ENCODE data around the gene ADAM12. TPM values are rescaled to one million over a fixed set of nuclear protein-coding genes. Genes with fewer than 3 reads are reported as not detected.

ADAM12 gene
- total and polyA plus RNA-seq, 2 experiments from 2014 or later = 0.13 to 0.87 TPM

DNA sequence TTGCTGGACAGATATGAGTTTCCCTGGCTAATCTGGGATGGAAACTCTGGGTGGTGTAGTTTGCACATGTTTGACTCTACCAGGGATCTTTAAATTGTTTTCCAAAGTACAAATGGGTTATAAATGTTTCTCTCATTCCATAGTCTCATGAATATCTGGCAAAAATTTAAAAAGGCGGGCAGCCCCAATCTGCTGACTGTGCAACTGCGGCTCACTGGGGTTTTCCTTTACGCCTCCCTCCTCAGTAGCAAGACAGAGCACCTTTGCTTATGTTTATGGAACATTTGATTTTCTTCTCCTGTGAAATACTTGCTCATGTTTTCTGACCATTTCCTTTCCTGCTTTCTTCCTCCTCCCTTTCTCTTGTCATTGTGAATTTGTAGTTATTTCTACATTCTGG lies 105.0 kb downstream of the ADAM12 start (continued):
- TF ChIP-seq, protein P1, sequence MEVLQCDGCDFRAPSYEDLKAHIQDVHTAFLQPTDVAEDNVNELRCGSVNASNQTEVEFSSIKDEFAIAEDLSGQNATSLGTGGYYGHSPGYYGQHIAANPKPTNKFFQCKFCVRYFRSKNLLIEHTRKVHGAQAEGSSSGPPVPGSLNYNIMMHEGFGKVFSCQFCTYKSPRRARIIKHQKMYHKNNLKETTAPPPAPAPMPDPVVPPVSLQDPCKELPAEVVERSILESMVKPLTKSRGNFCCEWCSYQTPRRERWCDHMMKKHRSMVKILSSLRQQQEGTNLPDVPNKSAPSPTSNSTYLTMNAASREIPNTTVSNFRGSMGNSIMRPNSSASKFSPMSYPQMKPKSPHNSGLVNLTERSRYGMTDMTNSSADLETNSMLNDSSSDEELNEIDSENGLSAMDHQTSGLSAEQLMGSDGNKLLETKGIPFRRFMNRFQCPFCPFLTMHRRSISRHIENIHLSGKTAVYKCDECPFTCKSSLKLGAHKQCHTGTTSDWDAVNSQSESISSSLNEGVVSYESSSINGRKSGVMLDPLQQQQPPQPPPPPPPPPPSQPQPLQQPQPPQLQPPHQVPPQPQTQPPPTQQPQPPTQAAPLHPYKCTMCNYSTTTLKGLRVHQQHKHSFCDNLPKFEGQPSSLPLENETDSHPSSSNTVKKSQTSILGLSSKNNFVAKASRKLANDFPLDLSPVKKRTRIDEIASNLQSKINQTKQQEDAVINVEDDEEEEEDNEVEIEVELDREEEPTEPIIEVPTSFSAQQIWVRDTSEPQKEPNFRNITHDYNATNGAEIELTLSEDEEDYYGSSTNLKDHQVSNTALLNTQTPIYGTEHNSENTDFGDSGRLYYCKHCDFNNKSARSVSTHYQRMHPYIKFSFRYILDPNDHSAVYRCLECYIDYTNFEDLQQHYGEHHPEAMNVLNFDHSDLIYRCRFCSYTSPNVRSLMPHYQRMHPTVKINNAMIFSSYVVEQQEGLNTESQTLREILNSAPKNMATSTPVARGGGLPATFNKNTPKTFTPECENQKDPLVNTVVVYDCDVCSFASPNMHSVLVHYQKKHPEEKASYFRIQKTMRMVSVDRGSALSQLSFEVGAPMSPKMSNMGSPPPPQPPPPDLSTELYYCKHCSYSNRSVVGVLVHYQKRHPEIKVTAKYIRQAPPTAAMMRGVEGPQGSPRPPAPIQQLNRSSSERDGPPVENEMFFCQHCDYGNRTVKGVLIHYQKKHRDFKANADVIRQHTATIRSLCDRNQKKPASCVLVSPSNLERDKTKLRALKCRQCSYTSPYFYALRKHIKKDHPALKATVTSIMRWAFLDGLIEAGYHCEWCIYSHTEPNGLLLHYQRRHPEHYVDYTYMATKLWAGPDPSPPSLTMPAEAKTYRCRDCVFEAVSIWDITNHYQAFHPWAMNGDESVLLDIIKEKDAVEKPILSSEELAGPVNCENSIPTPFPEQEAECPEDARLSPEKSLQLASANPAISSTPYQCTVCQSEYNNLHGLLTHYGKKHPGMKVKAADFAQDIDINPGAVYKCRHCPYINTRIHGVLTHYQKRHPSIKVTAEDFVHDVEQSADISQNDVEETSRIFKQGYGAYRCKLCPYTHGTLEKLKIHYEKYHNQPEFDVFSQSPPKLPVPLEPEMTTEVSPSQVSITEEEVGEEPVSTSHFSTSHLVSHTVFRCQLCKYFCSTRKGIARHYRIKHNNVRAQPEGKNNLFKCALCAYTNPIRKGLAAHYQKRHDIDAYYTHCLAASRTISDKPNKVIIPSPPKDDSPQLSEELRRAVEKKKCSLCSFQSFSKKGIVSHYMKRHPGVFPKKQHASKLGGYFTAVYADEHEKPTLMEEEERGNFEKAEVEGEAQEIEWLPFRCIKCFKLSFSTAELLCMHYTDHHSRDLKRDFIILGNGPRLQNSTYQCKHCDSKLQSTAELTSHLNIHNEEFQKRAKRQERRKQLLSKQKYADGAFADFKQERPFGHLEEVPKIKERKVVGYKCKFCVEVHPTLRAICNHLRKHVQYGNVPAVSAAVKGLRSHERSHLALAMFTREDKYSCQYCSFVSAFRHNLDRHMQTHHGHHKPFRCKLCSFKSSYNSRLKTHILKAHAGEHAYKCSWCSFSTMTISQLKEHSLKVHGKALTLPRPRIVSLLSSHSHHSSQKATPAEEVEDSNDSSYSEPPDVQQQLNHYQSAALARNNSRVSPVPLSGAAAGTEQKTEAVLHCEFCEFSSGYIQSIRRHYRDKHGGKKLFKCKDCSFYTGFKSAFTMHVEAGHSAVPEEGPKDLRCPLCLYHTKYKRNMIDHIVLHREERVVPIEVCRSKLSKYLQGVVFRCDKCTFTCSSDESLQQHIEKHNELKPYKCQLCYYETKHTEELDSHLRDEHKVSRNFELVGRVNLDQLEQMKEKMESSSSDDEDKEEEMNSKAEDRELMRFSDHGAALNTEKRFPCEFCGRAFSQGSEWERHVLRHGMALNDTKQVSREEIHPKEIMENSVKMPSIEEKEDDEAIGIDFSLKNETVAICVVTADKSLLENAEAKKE (CRISPR knock-in tag; IDR thresholded peaks at IDR 0.05) = no peak
- TF ChIP-seq ZNF331 (CRISPR knock-in tag; IDR thresholded peaks at IDR 0.05; ENCODE audit: low read depth) (no peak), EZH2phosphoT487 (IDR thresholded peaks at IDR 0.05; ENCODE audit: unreplicated experiment) (no peak), STAT1 (IDR thresholded peaks at IDR 0.05; ENCODE audit: unreplicated experiment) (no peak), JUNB (IDR thresholded peaks at IDR 0.05; ENCODE audit: unreplicated experiment) (no peak)
- TF ChIP-seq, protein P2, sequence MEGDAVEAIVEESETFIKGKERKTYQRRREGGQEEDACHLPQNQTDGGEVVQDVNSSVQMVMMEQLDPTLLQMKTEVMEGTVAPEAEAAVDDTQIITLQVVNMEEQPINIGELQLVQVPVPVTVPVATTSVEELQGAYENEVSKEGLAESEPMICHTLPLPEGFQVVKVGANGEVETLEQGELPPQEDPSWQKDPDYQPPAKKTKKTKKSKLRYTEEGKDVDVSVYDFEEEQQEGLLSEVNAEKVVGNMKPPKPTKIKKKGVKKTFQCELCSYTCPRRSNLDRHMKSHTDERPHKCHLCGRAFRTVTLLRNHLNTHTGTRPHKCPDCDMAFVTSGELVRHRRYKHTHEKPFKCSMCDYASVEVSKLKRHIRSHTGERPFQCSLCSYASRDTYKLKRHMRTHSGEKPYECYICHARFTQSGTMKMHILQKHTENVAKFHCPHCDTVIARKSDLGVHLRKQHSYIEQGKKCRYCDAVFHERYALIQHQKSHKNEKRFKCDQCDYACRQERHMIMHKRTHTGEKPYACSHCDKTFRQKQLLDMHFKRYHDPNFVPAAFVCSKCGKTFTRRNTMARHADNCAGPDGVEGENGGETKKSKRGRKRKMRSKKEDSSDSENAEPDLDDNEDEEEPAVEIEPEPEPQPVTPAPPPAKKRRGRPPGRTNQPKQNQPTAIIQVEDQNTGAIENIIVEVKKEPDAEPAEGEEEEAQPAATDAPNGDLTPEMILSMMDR (conservative IDR thresholded peaks at IDR 0.05; ENCODE audit: low read depth in 2 of 2) = no peak

DNA sequence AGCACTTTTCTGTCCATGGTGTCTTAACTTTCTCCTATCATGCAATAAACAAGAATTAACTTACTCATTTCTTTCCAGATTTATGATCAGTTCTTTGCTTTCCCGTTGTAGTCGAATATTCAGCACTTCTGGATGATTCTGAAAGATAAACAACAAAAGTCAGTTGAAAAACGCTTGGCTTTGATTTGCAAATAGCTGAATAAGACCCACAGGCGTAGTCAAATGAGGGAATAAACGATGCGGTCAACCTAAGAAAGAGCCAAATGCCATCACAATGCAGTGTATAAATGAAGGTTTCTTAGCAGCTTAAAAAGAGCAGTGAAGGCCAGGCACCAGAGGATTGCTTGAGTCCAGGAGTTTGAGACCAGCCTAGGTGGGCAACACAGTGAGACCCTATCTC lies 109.4 kb downstream of the ADAM12 start:
- no peak overlapping the region for H3K4me3 ChIP-seq
- no peaks in the 10 kb centered on the region for H3K27me3 ChIP-seq (ENCODE audit: insufficient read depth)
- H3K9me3 Mint-ChIP-seq = no peaks in the 10 kb centered on the region; the same call in 1 of the 3 replicates
- H4K20me1 ChIP-seq (replicated peaks; ENCODE audit: insufficient read depth) = no peaks in the 10 kb centered on the region
- H2AFZ ChIP-seq = no peak overlapping the region
- no peak overlapping the region for H3K4me3 Mint-ChIP-seq
- ATAC-seq (peak; percentile 37; the same call in 1 of the 3 replicates), DNase-seq (ENCODE audit: low spot score) (peak; percentile 6)
- no peaks in the 10 kb centered on the region for H3K36me3 ChIP-seq (ENCODE audit: insufficient read depth)
- peaks cover 3% of the 10 kb centered on the region for H3K27me3 Mint-ChIP-seq (ENCODE audit: insufficient read depth, low read depth, poor library complexity)
- H3K4me1 Mint-ChIP-seq = peaks cover 24% of the 10 kb centered on the region
- H3K36me3 Mint-ChIP-seq (ENCODE audit: low read depth) = no peaks in the 10 kb centered on the region
- H3K4me1 ChIP-seq (ENCODE audit: insufficient read depth) = no peaks in the 10 kb centered on the region
- H3K79me2 ChIP-seq (replicated peaks; ENCODE audit: insufficient read depth) = no peaks in the 10 kb centered on the region
- H3K27ac ChIP-seq (ENCODE audit: low read depth) = no peak overlapping the region
- H3K4me2 ChIP-seq = peak overlapping the region; percentile 7
- H3F3A ChIP-seq (replicated peaks; ENCODE audit: low read depth) = no peaks in the 10 kb centered on the region
- no peaks in the 10 kb centered on the region for H3K9me2 ChIP-seq (ENCODE audit: insufficient read depth)
- H3K27ac Mint-ChIP-seq = no peak overlapping the region
- no peak for TF ChIP-seq EZH2 (IDR thresholded peaks at IDR 0.05; ENCODE audit: low read depth, unreplicated experiment)
- TF ChIP-seq, protein P3, sequence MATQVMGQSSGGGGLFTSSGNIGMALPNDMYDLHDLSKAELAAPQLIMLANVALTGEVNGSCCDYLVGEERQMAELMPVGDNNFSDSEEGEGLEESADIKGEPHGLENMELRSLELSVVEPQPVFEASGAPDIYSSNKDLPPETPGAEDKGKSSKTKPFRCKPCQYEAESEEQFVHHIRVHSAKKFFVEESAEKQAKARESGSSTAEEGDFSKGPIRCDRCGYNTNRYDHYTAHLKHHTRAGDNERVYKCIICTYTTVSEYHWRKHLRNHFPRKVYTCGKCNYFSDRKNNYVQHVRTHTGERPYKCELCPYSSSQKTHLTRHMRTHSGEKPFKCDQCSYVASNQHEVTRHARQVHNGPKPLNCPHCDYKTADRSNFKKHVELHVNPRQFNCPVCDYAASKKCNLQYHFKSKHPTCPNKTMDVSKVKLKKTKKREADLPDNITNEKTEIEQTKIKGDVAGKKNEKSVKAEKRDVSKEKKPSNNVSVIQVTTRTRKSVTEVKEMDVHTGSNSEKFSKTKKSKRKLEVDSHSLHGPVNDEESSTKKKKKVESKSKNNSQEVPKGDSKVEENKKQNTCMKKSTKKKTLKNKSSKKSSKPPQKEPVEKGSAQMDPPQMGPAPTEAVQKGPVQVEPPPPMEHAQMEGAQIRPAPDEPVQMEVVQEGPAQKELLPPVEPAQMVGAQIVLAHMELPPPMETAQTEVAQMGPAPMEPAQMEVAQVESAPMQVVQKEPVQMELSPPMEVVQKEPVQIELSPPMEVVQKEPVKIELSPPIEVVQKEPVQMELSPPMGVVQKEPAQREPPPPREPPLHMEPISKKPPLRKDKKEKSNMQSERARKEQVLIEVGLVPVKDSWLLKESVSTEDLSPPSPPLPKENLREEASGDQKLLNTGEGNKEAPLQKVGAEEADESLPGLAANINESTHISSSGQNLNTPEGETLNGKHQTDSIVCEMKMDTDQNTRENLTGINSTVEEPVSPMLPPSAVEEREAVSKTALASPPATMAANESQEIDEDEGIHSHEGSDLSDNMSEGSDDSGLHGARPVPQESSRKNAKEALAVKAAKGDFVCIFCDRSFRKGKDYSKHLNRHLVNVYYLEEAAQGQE (IDR thresholded peaks at IDR 0.05; ENCODE audit: unreplicated experiment) = no peak
- TF ChIP-seq, protein P2 (conservative IDR thresholded peaks at IDR 0.05; ENCODE audit: low read depth in 2 of 2) = no peak
